Endothelial cell of hepatic sinusoid (primary cell): ENCODE data around the gene SNCA.

Source experiments
- in situ Hi-C: cut with HindIII; loops from 2 replicates; pipeline ENCODE4 v1.10.0; 2017; ENCODE audit warnings: low sequenced_read_pairs

Gene SNCA

DNA sequence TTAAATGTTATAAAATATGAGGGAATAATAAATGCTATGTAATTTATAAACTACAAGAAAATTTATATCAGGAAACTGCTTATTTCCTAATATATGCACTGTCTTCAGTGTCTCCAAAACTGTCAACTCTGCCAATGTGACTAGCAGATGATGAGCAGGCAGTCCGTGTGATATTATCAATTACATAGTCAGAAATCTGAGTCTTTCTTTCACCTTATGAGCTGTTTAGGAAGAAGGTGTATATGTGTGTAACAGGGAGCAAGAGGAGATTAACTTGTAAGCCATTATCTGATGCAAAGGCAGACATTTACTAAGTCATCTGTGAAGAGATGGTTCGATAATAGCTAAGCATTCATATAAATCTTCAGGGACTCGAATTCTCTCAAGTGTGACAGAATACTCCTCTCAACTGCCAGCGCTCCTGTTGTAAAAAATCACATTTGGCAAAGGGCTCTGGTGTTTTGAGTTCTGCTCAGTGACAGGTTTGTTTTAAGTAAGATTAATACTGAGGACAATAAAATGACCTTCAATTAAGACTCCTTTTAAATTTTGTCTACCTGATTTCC is 79.7 kb downstream of the SNCA start:
- in situ Hi-C loops = no loop called here

DNA sequence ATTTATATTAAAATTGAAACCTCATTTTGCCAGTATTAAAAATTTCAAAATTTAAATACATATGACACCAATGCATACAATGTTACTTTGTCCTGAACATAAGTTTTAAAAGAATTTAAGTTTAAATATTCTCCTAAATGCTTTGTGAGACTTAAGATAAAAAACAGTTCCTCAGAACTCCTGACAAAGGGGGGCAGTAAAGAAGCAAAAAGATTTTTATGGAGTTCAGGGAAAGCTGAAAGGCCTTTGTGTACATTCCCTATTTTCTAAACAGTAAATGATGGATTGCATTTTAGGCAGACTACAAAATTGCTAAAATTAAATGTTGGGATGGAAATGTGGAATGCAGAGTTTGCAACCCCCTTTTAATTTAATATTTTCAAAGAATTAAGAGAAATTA is 81.7 kb downstream of the SNCA start:
- in situ Hi-C loops = no loop called here

DNA sequence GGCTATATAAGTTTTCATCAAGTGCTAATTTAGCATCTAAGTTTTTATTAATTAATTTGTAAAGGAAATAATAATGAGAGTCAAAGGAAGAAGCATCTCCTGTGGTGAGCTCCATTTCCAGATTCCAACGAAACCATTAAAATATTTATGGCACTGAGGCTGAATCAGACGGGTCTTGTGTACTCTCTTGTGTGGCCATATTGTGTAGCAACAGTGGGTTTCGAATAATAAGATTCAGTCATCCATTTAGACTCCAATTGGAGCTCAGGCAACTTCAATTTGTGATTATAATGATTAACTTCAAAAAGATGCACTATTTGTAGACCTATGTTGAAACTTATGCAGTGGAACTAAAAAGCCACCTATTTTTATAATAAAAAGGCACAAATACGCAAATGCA is 82.4 kb downstream of the SNCA start:
- in situ Hi-C loops = no loop called here

DNA sequence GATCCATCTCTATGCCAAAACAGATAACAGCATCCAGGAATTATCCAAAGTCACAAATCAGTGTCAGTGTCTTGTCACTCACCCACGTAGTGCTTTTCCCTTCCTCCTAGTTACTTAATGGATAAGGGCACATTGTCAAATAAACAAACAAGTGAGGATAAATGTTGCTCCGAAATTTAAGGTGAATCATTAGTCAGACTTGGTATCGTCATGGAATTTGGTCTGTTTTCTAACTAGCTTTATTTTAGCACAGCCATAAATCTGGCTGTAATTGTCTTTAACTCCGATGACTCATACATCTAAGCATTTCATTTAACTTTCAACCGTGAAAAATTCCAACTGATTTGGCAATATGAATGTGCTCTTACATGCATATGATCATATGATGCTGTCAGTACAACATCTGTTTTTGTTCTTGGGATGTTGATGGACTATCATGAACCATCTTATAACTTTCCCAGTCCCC is 83.3 kb downstream of the SNCA start:
- in situ Hi-C loops = no loop called here

DNA sequence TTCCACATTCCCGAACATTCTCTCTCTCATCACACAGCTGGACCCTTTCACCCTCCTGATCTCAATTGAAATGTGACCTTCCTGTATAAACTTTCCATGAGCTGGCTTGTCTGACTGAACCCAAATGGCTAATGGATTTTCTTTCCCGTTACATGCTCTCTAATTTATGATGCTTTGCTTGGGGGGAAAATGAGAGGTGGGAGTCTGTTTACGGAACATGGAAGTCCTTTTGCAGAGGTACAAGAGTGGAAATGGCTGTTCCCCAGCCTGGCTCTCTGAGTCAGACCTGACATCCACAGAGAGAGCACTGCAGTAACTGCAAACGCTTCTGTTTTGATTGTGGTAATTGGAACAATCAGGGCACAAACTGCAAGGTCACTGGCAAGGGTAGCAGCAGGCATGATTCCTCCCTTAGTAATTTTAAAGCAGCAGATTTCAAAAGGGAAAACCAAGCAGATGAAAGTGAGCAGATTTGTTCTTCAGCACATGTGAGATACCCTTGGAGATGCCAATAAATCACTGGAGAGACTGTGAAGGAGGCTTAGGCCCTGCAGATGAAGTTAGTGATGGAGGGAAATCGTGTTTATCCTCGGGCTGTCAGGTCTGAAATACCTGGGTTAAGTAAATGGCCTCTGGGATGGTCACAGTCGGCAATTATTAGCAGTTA is 83.9 kb downstream of the SNCA start:
- in situ Hi-C loops = no loop called here

DNA sequence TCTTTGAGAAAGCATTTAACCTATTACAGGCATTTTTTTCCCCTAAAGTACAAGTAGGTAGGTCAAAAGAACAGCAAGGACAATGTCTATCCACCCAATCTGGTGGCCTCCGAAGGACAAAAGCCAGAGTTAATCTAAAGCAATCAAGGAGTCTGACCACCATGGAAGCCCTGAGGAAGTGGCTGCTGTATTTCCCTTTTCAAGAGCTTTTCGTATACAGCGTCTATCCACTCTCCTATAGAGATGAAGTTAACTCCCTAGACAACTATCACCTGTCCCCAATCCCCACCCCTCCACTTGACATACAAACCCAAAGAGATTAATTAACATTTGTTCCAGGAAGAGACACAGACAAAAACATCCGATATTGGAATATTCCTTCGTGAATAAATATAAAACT is 85.5 kb downstream of the SNCA start:
- in situ Hi-C loops = no loop called here

DNA sequence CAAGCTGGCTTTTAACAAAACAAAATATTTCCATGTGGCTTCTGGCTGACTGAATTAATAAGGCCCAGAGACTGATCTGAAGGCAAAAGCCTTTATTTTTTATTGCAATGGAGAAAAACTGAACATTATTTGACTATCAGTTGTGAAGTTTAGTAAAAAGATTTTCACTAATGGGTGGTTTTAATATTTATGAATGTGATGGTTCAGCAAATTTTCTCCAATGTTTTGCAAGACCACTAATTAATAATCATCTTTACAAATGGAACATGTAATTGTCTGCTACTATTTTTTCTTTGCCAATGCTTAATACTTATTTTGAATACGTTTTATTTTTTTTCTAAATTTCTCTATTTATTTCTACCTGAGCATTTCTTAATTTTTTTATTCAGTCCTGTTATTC is 90.6 kb downstream of the SNCA start:
- in situ Hi-C loops = no loop called here

DNA sequence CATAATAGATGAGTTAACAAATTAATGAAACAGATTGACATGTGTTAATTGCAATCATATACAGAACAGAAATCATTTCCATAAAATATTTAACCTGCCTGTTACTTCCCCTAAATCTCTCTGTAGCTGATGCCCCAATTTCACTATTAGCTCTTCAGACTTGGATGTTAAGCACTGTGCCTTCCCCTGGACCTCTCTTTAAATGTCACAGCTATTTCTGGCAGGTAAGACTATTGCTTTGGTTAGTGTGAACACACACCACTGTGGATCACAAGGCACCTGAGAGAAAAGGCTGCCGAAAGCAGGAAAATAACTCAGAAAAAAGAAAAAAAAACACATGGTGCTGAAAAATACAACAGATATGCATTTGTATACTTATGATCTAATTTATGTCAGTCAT is 91.3 kb downstream of the SNCA start:
- in situ Hi-C loops = no loop called here

DNA sequence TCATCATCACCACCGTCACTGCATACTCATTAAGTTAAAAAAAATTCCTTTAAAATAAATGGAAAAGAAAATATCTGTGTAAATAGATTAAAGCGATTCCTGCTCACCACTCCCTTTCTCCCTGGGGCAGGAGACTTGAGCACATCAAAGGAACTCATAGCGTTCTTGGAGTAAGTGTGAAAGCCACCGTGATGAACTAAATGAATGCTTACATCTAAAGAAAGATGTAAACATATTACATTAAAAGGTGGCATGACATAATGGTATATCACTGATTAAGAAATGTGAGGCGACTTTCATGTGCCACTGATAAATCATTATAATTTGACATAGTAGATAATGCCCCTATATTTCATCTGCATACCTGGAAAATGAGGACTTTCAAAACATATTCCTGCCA is 92.0 kb downstream of the SNCA start:
- in situ Hi-C loops = no loop called here

DNA sequence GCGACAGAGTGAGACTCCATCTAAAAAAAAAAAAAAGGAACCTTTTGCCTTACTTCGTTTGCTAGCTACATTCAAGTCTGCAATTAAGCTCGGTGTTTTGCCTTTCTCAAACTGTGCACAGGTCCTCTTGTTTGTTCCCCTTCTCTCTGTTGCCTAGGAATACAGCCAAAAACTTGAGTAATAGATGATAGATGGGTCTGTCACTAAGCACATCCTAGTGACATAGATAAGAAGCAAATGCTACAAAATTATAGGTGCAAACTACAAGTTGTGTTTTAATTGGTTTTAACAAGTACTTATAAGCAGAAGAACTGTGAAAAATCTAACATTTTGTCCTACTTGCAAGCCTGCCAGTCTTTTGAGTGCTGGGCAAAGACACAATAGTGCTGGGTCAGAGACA is 95.2 kb downstream of the SNCA start:
- in situ Hi-C loops = no loop called here

DNA sequence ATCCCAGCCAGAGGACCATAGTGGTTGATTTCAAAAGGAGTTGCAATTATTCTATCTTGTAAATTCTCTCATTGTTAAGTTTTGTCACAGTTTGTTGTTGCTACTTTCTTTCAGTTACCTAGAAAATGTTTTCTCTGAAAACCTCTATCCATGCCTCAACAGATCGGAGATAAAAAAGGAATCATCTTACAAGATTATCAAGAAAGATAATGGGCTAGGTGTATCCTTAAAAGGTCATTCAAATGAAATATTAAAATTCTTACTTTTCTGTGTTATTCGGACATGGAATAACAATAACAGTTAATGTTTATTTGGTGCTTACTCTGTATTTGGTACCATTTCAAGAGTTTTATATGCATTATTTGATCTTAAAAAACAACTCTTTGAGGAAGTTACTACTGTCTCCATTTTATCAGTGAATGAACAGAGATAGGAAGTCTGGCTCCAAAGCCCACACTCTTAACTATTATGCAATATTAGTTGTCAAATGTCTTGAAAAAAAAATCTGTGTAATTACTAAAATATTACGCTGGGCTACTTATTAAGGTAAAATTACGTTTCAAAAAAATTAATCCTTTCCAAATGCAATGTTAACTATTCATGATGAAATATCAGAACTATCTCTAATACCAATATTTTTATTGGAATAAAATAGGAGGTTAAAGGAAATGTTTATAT is 97.5 kb downstream of the SNCA start:
- in situ Hi-C loops = no loop called here

DNA sequence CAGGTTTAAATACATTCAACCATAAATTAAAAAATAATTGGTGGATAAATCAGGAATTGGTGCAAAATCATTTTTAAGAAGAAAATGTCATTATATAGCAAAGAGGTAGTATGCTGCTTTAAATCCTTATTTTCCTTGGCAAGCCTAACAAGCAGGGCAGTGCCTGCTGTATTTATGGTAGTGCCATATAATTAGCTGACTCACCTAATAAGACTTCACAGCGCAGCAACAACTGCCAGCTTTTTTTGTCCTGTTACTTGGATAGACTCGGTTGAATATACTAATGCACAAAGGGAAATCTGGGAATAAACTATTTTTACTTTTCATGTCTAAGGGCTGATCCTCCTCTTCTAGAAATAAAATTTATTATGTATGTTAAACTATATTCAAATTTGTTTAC is 99.1 kb downstream of the SNCA start:
- in situ Hi-C loops = no loop called here

DNA sequence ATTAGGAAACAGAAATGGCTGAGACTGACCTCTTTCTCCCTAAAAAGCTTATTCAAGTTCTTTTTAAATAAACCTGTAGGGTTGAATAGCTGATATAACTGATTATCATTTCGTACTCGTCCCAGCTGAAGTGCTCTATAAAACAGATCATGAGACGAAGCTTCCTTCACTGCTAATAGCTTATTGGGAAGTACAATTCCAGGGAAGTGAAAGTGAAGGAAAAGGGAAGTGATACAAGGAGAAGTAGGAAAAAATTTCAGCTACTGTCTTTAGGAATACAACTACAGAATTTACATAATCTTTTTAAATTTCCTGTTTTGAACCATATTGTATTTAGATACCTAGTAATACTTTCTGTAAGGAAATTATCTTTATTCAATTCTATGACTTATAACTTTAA is 103.0 kb downstream of the SNCA start:
- in situ Hi-C loops = no loop called here

DNA sequence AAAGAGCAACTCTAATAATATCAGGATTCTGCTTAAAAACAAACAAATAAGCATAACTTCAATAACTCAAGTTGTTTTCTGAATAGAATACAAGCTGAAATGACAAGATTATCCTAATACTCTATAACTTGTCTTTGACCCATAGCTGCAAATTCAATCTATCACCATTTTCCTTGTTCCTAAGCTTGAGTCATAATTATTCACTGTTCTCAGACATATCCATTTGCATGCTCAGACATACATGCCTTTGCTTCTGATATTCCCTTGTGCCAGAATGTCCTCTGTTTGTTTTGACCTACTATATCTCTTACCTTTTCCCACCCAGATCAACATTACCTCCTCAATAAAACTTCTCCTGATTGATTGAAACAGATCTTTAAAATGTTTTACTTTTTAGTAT is 109.7 kb downstream of the SNCA start:
- in situ Hi-C loops = no loop called here

DNA sequence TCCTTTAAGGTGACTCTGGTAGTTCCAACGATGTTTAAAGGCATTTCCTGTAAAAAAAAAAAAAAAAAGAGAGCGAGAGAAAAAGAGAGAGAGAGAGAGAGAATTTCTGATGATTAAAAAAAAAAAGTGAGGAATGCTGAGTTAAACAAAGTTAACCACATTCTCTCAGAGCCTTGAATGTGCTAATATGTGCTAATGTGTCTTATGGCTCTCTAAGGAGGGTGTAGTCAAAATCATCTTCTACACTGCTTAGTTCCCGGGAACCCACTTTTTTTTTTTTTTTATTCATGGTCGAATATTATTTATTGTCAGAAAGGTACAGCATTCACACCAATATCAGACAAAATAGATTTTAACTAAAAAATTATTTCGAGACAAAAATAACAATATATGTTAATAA is 111.7 kb downstream of the SNCA start:
- in situ Hi-C loops = no loop called here

DNA sequence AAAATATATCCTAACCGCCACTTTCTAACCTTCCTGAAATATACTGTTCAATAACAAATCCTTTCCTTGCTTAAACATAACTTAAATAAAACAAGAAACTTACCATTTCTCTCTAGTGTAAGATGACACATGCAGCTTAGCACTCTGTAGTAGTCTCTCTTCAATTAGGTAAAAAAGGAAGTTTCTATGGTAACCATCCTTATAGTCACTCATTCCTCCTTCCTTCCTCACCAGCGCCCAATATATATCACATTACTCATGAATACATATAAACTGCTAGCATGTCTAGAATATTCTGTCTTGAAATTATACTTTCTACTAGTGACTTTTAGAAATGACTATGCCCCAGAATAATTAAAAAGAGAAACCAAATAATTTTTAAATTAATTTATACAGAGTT is 112.2 kb downstream of the SNCA start:
- in situ Hi-C loops = no loop called here

DNA sequence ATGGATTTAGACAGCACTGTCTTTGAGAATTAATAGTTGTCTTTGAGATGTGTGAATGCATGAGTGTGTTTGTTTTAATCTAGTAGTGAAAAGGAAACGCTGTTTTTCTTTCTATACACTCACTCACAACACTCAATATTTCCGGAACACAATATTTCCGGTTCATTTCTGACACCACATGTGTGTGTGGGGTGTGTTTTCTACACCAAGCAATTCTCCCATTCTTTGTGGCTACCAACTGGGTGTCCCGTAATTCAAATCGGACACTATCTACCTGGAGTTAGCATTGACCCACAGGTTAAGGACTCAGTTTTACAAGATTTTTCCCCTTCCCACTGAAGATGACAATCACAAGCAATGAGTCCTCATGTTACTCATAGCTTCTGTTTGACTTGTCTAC is 113.9 kb downstream of the SNCA start:
- in situ Hi-C loops = no loop called here

DNA sequence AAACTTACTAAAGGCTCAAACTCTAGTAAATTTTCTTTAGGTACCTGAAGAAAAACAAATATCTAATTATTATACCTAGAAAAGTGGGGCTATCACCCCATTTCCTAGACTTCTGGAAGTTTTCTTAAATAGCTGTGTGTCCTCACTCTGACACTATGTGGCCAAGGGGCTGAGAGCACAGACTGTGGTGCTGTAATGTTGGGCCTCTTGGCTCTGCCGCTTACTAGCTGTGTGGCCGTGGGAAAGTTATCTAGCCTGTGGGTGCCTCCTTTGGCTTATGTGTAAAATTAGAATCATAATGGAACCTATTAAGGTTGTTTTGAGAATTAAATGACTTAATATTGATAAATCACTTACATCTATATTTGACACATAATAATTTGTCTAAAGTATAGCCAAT is 114.4 kb downstream of the SNCA start:
- in situ Hi-C loops = no loop called here

DNA sequence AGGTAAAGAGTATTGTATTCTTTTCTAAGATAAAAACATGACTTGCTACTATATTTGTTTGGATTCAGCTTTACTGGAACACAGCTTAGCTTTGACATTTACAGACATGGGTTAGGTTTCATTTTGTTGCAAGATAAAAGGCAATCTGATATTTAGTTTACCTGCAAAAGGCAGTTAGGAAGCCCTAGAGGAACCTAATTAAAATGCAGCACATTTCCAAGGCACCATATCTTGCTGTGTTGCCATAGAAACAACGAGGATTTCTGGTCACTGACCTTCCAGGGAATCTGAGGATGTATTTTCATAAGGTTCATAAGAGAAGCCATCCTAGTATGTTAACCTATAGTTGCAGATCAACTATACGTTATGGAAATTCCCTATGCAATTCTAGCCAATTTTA is 116.0 kb downstream of the SNCA start:
- in situ Hi-C loops = no loop called here

DNA sequence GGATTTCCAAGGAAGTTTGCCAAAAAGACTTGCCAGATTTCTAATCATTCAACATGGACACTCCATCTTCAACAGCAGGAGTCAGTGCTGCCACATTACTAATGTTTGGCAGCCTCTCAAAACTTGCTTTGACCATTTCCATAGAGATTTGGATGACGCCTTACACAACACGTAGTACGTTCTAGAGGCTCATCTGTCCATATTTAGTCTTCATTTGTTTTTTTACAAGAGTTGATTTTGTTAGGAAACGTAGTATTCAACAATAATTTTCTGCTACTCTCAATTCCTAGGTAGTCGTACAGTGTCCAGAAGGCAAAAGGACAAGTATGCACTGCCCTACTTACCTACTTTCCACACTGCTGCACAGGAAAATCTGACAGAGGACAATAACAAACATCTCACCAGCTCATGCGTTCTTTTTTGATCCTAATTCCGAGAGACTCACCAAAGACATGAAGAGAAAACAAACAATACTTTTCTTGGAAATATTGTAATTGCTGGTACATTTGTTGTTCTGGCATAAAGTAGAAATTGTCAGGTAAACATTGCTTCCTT is 117.3 kb downstream of the SNCA start:
- in situ Hi-C loops = no loop called here

DNA sequence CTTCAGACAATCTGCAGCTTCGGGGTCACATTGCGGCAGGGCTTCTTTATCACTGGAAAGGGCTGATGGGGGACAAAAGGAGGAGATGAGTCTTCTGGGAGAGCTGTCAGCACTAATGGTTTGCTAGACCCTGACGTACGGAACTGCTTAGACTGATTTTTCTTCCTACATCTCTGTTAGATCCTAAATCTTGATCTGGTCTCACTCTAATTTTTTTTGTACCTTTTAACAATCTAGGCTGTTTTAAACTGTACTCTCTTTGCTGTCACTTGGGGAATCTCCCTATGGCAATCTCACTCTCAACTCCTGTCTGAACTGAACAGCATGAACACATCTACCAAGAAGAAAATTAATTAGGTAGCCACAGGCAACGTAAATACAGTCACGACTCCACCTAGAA is 120.1 kb downstream of the SNCA start:
- in situ Hi-C loops = no loop called here

DNA sequence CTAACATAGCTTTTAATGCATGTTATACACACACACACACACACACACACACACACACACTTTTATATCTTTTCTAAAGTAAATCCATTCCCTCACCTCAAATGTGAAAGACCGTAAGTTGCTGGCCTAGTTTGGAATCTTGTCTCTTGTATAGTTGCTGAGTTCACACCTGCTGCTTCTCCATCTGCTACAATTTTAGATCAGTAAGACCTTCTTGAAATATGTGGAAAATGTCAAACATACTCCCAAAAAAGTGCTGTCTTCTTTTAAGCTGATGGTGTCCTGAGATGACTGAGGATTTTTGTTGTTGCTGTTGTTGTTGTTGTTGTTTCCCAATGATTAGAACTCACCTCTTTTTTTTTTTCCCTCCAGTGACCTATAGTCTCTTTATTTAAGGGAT is 121.3 kb downstream of the SNCA start:
- in situ Hi-C loops = no loop called here
